K562 (cell line): Measurements from ENCODE around the gene ABCB4. TPM values are rescaled to one million over a fixed set of nuclear protein-coding genes. Genes with fewer than 3 reads are reported as not detected.

Experiments used
- ATAC-seq: fragments of 200-7000 bp; cut with Tn5 transposase; 3 replicates; pipeline ENCODE4 v1.9.1; 2020; ENCODE audit warnings: moderate library complexity
- BruUV-seq: library from RNA; stranded (reverse); fragments of 400-500 nt; replicated peaks from 2 replicates; lab custom pipeline; 2021; lab: Mats Ljungman, UMichigan
- CTCF ChIA-PET: fragments of 300-600 bp; formaldehyde crosslinking; extraction: SDS; loops from one replicate; lab custom pipeline; 2021; ENCODE audit warnings: low intra/inter-chr PET ratio; lab: Yijun Ruan, JAX
- POLR2A ChIA-PET: fragments of 300-600, 350-650 bp; sonication (Branson Sonifier 250); formaldehyde crosslinking; extraction: SDS; loops from one replicate; lab custom pipeline; 2021; ENCODE audit warnings: antibody characterized with exemption, inconsistent platforms; lab: Yijun Ruan, JAX
- DNase-seq, 4 experiments: peaks; one replicate each; pipeline versions ENCODE4 v3.0.0 to v3.0.0-alpha.2; 2011 to 2018; ENCODE audit warnings: low spot score in 3 of 4, mixed read lengths in 3 of 4; ENCODE audit errors: extremely low read depth in 1 of 4
- FAIRE-seq: peaks from 2 replicates; lab custom pipeline; 2011; peaks lifted over from hg19 to GRCh38; lab: Jason Lieb, UNC
- H2AFZ ChIP-seq: 2 replicates; pipeline ENCODE4 v1.6.0; 2011; ENCODE audit warnings: low read depth, low read length, control low read depth, inconsistent platforms
- H3K27ac ChIP-seq: fragments of 200-600 bp; 3 replicates; pipeline ENCODE4 v1.8.0; 2011; ENCODE audit warnings: low read depth, mild to moderate bottlenecking, control low read depth, inconsistent platforms, low read length, moderate library complexity, mixed read lengths; ENCODE audit errors: extremely low read depth
- H3K27me3 ChIP-seq, 2 experiments: fragments of 300-600 bp in 1 of 2; 2 replicates in 1 of 2; 3 replicates in 1 of 2; pipeline versions ENCODE4 v1.6.0 to v1.8.0; 2011; ENCODE audit warnings: inconsistent platforms in 2 of 2, low read length in 2 of 2, mild to moderate bottlenecking in 1 of 2, mixed read lengths in 1 of 2, moderate library complexity in 1 of 2; ENCODE audit not compliant: control insufficient read depth in 2 of 2, insufficient read depth in 2 of 2
- H3K36me3 ChIP-seq: fragments of 300-600 bp; 3 replicates; pipeline ENCODE4 v1.8.0; 2011; ENCODE audit warnings: mild to moderate bottlenecking, low read length, inconsistent platforms; ENCODE audit not compliant: control insufficient read depth, insufficient read depth
- H3K4me1 ChIP-seq, 2 experiments: fragments of 200-600 bp in 1 of 2; replicated peaks in 1 of 2; 2 replicates in 1 of 2; 3 replicates in 1 of 2; pipeline versions ENCODE4 v1.5.1 to v1.8.0; 2011; ENCODE audit warnings: inconsistent platforms in 2 of 2, low read length in 2 of 2, mild to moderate bottlenecking in 1 of 2, mixed read lengths in 1 of 2, moderate library complexity in 1 of 2; ENCODE audit not compliant: control insufficient read depth in 2 of 2, insufficient read depth in 2 of 2
- H3K4me2 ChIP-seq: 2 replicates; pipeline ENCODE4 v1.6.1; 2011; ENCODE audit warnings: low read length, control low read depth, inconsistent platforms, mixed read lengths; ENCODE audit not compliant: insufficient read depth
- H3K4me3 ChIP-seq: fragments of 200-600 bp; sonication (generic), shearing (Covaris generic); 2 replicates; pipeline ENCODE4 v1.5.1; 2016; ENCODE audit warnings: control low read depth, inconsistent platforms
- H3K79me2 ChIP-seq: fragments of 200-600 bp; 3 replicates; pipeline ENCODE4 v1.8.0; 2011; ENCODE audit warnings: low read length, inconsistent platforms; ENCODE audit not compliant: control insufficient read depth, insufficient read depth
- H3K9ac ChIP-seq, 2 experiments: 2 replicates each; pipeline versions ENCODE4 v1.6.0 to v1.6.1; 2011; ENCODE audit warnings: low read depth in 2 of 2, low read length in 2 of 2, control low read depth in 1 of 2, inconsistent platforms in 1 of 2, mild to moderate bottlenecking in 1 of 2, mixed read lengths in 1 of 2; ENCODE audit not compliant: insufficient read depth in 1 of 2
- H3K9me1 ChIP-seq: one replicate; pipeline ENCODE4 v1.6.0; 2011; ENCODE audit warnings: inconsistent platforms, mild to moderate bottlenecking, low read length, moderate library complexity; ENCODE audit not compliant: control insufficient read depth, insufficient read depth
- H3K9me3 ChIP-seq: replicated peaks from 2 replicates; pipeline ENCODE4 v1.5.1; 2011; ENCODE audit warnings: low read depth, low read length, inconsistent platforms; ENCODE audit not compliant: control insufficient read depth, insufficient read depth
- H4K20me1 ChIP-seq: replicated peaks from 2 replicates; pipeline ENCODE4 v1.6.1; 2011; ENCODE audit warnings: low read length, inconsistent platforms, mixed read lengths; ENCODE audit not compliant: control insufficient read depth, insufficient read depth
- CEBPB ChIP-seq: fragments of 450-650 bp; IDR thresholded peaks from 2 replicates; pipeline ENCODE4 v1.6.1; 2016; ENCODE audit warnings: missing genetic modification characterization, missing compliant biosample characterization
- CEBPG ChIP-seq, 3 experiments: fragments of 200-800 bp in 1 of 3; sonication (Bioruptor generic) in 1 of 3; sonication (generic) in 1 of 3; formaldehyde crosslinking in 1 of 3; IDR thresholded peaks in 2 of 3; conservative IDR thresholded peaks in 1 of 3; 2 replicates each; pipeline versions ENCODE4 v1.6.1 to v1.8.0; 2016 to 2022; ENCODE audit warnings: missing compliant biosample characterization in 2 of 3, missing genetic modification characterization in 2 of 3, mild to moderate bottlenecking in 1 of 3, missing genetic modification reagents in 1 of 3
- CREM ChIP-seq: IDR thresholded peaks from 2 replicates; pipeline ENCODE4 v1.6.1; 2014; ENCODE audit warnings: antibody characterized with exemption, low read depth
- HDAC1 ChIP-seq, 2 experiments: fragments of 450-650 bp; IDR thresholded peaks; 2 replicates each; pipeline ENCODE4 v1.6.1; 2016 to 2017; ENCODE audit warnings: inconsistent platforms in 1 of 2, mild to moderate bottlenecking in 1 of 2, moderate library complexity in 1 of 2
- NONO ChIP-seq, 2 experiments: fragments of 200-400 bp in 1 of 2; fragments of 450-650 bp in 1 of 2; formaldehyde crosslinking in 1 of 2; IDR thresholded peaks; 2 replicates each; pipeline ENCODE4 v1.6.1; 2017; ENCODE audit warnings: low read depth in 2 of 2, mild to moderate bottlenecking in 2 of 2, moderate library complexity in 2 of 2, low read length in 1 of 2
- SETDB1 ChIP-seq: IDR thresholded peaks from one replicate; pipeline ENCODE4 v1.6.1; 2012; ENCODE audit warnings: low read length, control low read depth, inconsistent platforms
- SRSF7 ChIP-seq: fragments of 200-400 bp; formaldehyde crosslinking; optimal IDR thresholded peaks from 2 replicates; pipeline ENCODE3; 2017; ENCODE audit warnings: mild to moderate bottlenecking, low read depth, low read length
- TCFL5 ChIP-seq: fragments of 250-450 bp; sonication (Bioruptor Pico); conservative IDR thresholded peaks from 2 replicates; pipeline ENCODE4 v1.6.1; 2021; ENCODE audit warnings: mild to moderate bottlenecking, moderate library complexity, matching md5 sums
- USF1 ChIP-seq: sonication (generic); formaldehyde crosslinking; IDR thresholded peaks from 2 replicates; pipeline ENCODE4 v1.9.0; 2022; ENCODE audit warnings: mild to moderate bottlenecking, missing genetic modification reagents
- WGBS: fragments of 100-300 bp; shearing (Covaris generic); methylation state at CpG from one replicate; pipeline ENCODE4 v1.1.6; 2016; ENCODE audit warnings: low coverage, mixed read lengths; ENCODE audit not compliant: insufficient coverage; ENCODE audit errors: missing lambda C conversion rate; 5-methylcytosine and 5-hydroxymethylcytosine counted together
- in situ Hi-C: fragments of 300-500 bp; cut with MboI; formaldehyde crosslinking; loops from 4 replicates; pipeline ENCODE4 v1.15.0; 2018; ENCODE audit warnings: inconsistent platforms, mixed read lengths
- intact Hi-C: fragments of 100-400 bp; cut with micrococcal nuclease; formaldehyde crosslinking; loops from 2 replicates; pipeline ENCODE4 v1.14.2; 2022
- polyA plus RNA-seq, 8 experiments: library from polyadenylated mRNA; depleted of rRNA in 4 of 8; stranded (reverse) in 5 of 8; unstranded in 3 of 8; fragments of >200 nt; fragmentation: Nextera tagmentation in 2 of 8; fragmentation: Illumina TruSeq in 1 of 8; extraction: Ambion mirVana in 2 of 8; extraction: Trizol in 1 of 8; gene quantifications; 2 replicates each; pipeline versions ENCODE4 v1.2.1 to v1.2.3, GENCODE V29; 2011 to 2014; ENCODE audit warnings: inconsistent platforms in 1 of 8, missing spikeins in 1 of 8
- total RNA-seq, 7 experiments: library from RNA; depleted of rRNA in 6 of 7; stranded (reverse); fragments of >200 nt in 6 of 7; fragmentation: Illumina TruSeq in 2 of 7; extraction: Trizol in 2 of 7; gene quantifications; 2 replicates each; pipeline versions ENCODE4 v1.2.1 to v1.2.3, GENCODE V29; 2011 to 2021; ENCODE audit warnings: low replicate concordance in 1 of 7

ABCB4 gene
- total and polyA plus RNA-seq, 9 of the 15 experiments (the other 6 are each of a cell fraction or from before 2014, with no cell fraction given) = 0.06 to 0.73 (median 0.40) TPM

- TF ChIP-seq HDAC1 (IDR thresholded peaks at IDR 0.05) = no peak
- TF ChIP-seq USF1 = no peak
- TF ChIP-seq SRSF7 = no peak
- TF ChIP-seq TCFL5 (CRISPR knock-in tag) = no peak
Measured at GRCh38 chr7:87476179-87476557, 688 bp upstream of the ABCB4 start (continued).

- no TSS peak for BruUV-seq
- Histone ChIP-seq H2AFZ (no peak overlapping the region), H3K36me3 (no peaks in the 10 kb centered on the region), H3K9ac (0 out of 4 replicates have a peak overlapping the region, but pooled peaks of 1 of the 2 experiments have one; percentile 50), H3K4me3 (no peak overlapping the region)
- CTCF ChIA-PET = no interaction called here
- no peak for DNase-seq
- TF ChIP-seq CEBPB (peak; percentile 44), CEBPG (CRISPR knock-in tag; IDR thresholded peaks at IDR 0.05) (no peak), CEBPG (tag; conservative IDR thresholded peaks at IDR 0.05 in 1 of 2, IDR thresholded peaks at IDR 0.05 in 1 of 2) (peak in 1 of 2 experiments; percentile 46; a peak in 1 of 4 replicates), NONO (IDR thresholded peaks at IDR 0.05; ENCODE audit: low read depth in 2 of 2, low read length in 1 of 2) (no peak), SETDB1 (no peak), CREM (no peak)
- TF ChIP-seq, all 486 proteins: peak for 2
- Histone ChIP-seq H3K4me1 (peaks cover 0 to 9% of the 10 kb centered on the region in 2 experiments; a peak in 1 of 5 replicates), H3K79me2 (no peaks in the 10 kb centered on the region), H3K9me3 (no peaks in the 10 kb centered on the region), H3K4me2 (peak overlapping the region; percentile 18; the same call in 1 of the 2 replicates), H4K20me1 (no peaks in the 10 kb centered on the region), H3K27ac (no peak overlapping the region), H3K27me3 (peaks cover 16 to 28% of the 10 kb centered on the region in 2 experiments; a peak in 4 of 5 replicates), H3K9me1 (no peaks in the 10 kb centered on the region)
- no peak for FAIRE-seq
- 4% methylated on average over 14 of the region's 14 CpGs for whole genome bisulfite sequencing
- in situ Hi-C loops (no loop called here), intact Hi-C loops (no loop called here)
- POLR2A ChIA-PET = no interaction called here
- no peak for ATAC-seq
Measured at GRCh38 chr7:87474533-87475358, 734 bp downstream of the ABCB4 start.
